Measurements from ENCODE around the gene ZNF764. TPM values are rescaled to one million over a fixed set of nuclear protein-coding genes. Genes with fewer than 3 reads are reported as not detected.

The ZNF764 gene
- total RNA-seq, 1 experiment from 2014 or later = 4.1 TPM

DNA sequence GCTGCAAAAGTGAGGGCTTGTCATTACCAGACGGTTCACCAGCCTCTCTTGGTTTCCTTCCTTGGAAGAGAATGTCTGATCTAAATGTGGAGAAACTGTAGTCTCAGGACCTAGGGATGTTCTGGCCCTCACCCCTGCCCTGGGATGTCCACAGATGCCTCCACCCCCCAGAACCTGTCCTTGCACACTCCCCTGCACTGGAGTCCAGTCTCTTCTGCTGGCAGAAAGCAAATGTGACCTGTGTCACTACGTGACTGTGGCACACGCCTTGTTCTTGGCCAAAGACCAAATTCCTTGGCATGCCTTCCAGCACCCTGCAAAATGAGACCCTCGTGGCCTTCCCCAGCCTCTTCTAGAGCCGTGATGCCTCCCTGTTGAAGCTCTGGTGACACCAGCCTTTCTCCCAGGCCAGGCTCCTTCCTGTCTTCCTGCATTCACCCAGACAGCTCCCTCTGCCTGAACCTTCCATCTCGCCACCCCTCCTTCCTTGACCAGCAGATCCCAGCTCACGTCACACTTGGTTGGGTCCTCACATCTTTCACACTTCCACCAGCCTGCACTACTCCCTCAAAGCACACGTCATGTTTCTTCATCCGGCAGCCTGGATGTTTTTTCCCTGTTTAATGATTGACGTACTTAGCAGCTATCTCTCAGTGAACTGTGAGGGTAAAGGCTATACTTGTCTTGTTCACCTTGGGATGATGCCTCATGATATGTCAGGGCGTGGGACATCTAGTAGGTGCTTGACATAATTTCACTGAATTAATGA is 36.1 kb downstream of the ZNF764 start:
- in situ Hi-C loops (cut with HindIII; ENCODE audit: low pct_unique_long_range_greater_than_20kb, low sequenced_read_pairs) = no loop called here
- DNase-seq (ENCODE audit: low read depth, low spot score) = no peak

DNA sequence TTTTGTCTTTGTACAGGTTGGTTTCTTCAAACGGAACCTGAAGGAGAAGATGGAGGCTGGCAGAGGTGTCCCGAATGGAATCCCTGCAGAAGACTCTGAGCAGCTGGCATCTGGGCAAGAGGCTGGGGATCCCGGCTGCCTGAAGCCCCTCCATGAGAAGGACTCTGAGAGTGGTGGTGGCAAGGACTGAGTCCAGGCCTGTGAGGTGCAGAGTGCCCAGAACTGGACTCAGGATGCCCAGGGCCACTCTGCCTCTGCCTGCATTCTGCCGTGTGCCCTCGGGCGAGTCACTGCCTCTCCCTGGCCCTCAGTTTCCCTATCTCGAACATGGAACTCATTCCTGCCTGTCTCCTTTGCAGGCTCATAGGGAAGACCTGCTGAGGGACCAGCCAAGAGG is 36.7 kb downstream of the ZNF764 start:
- in situ Hi-C loops (cut with HindIII; ENCODE audit: low pct_unique_long_range_greater_than_20kb, low sequenced_read_pairs) = no loop called here
- no peak for DNase-seq (ENCODE audit: low read depth, low spot score)

DNA sequence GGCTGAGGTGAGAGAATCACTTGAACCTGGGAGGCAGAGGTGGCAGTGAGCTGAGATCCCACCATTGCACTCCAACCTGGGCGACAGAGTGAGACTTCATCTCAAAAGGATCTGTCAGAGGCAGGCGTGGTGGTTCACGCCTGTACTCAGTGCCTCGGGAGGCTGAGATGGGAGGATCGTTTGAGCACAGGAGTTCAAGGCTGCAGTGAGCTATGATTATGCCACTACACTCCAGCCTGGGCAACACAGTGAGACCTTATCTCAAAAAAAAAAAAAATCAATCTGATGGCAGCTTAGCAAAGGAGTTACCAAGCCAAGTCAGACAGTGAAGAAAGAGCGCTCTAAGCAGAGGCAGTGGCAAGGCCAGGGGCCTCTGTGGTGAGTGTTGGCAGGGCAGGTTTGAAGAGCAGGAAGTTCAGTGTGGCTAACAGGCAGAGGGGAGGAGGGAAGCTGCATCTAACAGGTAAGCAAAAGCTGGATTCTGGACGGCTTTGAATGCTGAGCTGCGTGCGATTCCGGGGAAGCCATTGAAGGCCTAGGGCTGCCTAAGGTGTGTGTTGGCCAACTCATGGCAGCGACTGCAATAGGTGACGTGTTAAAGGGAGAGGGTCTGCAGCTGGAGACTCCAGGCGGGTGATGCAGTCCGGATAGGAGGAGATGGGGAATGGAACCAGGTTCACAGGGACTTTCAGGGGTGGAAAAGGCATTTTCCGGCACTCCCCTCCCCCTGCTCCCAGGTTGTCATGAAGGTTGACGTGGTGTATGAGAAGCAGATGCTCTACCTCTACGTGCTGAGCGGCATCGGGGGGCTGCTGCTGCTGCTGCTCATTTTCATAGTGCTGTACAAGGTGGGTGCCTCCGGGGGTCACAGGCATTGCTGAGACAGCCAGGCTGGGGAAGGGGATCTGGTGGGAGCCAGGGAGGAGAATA is 38.8 kb downstream of the ZNF764 start:
- in situ Hi-C loops (cut with HindIII; ENCODE audit: low pct_unique_long_range_greater_than_20kb, low sequenced_read_pairs) = no loop called here
- DNase-seq (ENCODE audit: low read depth, low spot score) = no peak

DNA sequence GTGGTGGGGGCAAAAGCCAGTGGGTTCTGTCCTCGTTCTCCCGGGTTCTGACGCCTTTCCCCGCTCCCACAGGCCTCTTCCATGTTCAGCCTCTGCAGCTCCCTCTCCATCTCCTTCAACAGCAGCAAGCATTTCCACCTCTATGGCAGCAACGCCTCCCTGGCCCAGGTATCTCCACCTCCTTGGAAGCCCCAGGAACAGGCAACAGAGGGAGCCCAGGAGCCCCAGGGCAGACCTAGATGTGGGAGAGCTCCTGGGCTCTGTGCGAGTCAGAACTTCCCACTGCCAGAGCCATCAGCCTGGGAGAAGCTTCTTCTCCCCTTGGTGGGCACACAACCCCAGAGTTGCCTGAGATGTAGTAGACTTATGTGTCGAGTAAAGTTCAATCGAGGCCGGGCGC is 39.6 kb downstream of the ZNF764 start:
- DNase-seq (ENCODE audit: low read depth, low spot score) = no peak
- in situ Hi-C loops (cut with HindIII; ENCODE audit: low pct_unique_long_range_greater_than_20kb, low sequenced_read_pairs) = no loop called here

DNA sequence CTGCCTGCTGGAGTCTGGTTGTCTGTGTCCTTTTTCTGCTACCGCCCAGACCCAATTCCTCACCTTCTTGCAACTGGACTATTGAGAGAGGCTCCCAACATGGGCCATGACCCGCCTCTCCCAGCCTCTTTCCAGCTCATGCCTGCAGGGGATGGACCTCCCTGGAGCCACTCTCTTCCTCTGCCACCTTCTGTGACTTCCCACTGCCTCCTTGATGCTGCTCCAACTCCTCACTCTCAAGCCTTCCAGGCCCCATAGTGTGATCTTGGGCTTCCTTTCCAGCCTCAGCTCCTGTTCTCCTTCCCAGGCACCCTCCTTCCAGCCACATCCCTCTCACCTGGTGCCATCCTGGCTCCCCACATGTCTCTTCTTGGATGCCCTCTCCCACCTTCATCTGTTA is 42.9 kb downstream of the ZNF764 start:
- no peak for DNase-seq (ENCODE audit: low read depth, low spot score)
- in situ Hi-C loops (cut with HindIII; ENCODE audit: low pct_unique_long_range_greater_than_20kb, low sequenced_read_pairs) = no loop called here

DNA sequence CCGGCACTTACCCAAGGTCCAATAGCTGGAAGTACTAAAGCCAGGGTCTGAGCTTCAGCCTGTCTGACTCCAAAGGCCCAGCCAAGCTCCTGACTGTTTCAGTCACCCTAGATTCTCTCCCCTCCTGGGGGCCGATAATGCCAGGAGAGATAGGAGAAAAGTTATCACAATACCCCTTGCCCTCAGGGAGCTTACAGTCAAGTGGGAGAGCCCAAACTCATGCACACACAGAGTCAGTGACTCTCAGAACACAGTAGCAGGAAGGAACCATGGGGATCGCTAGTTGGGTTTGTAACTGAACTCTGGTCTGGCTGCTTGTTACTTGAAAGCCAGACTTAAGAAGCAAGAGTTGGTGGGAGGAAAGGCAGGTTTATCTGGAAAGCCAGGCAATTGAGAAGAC is 46.7 kb downstream of the ZNF764 start:
- DNase-seq (ENCODE audit: low read depth, low spot score) = no peak
- in situ Hi-C loops (cut with HindIII; ENCODE audit: low pct_unique_long_range_greater_than_20kb, low sequenced_read_pairs) = no loop called here

DNA sequence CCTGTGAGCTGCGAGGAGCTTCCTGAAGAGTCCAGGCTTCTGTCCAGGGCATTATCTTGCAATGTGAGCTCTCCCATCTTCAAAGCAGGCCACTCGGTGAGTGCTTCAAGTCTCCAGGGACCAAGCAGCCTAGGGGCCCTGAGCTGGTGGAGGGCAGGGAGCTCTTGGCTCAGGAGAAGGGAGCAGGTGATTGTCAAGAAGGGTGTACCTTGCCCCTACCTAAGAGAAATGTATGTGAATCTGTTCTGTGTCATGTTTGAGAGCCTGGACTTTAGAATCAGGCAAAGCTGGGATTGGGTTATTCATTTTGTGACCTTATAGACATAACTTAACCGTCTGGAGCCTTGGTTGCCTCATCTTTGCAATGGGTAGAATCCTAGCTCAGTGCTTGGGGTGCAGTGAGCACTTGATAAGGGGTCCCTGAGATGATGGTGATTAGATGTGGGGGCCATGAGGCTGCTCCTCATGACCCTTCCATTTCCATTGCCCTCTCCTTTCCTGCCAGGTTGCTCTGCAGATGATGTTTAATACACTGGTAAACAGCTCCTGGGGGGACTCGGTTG is 47.7 kb downstream of the ZNF764 start:
- in situ Hi-C loops (cut with HindIII; ENCODE audit: low pct_unique_long_range_greater_than_20kb, low sequenced_read_pairs) = no loop called here

DNA sequence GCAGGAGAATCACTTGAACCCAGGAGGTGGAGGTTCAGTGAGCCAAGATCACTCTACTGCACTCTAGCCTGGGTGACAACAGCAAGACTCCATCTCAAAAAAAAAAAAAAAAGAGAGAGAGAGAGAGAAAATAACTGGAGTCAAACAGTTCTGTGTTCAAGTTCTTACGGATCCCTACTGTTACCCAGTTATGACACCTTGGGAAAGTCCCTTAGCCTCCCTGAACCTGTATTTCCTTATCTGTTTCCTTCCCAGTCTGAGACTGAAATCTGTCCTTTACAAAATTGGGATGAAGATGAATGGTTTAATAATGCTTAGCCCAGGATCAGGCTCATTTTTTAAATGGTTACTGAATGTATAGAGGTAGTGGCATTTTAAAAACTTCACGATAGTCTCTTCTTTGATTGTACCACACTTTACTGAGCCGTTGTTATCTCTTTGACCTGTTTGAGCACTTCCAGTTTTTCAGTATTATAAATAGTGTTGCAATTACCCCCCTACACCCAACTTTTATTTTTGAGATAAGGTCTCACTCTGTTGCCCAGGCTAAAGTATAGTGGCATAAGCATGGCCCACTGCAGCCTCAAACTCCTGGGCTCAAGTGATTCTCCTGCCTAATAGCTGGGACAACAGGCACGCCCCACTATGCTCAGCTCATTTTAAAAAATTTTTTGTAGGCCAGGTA is 49.0 kb downstream of the ZNF764 start:
- in situ Hi-C loops (cut with HindIII; ENCODE audit: low pct_unique_long_range_greater_than_20kb, low sequenced_read_pairs) = no loop called here
- DNase-seq (ENCODE audit: low read depth, low spot score) = no peak

More for the DNA sequence above, 47.7 kb downstream of the ZNF764 start:
- no peak for DNase-seq (ENCODE audit: low read depth, low spot score)

Small RNA genes within 50 kb of the gene (small RNA-seq; reads per million reads assigned to genes)
- gene AC093249.4 (0 reads per million in 2 experiments), gene MIR4518 (0 reads per million in 2 experiments)

Other genes with a start within 250 kb of the ZNF764 start
- 38.8 and 43.5 TPM in 2 replicates for gene CD2BP2, start 203.1 kb downstream of the ZNF764 start, total RNA-seq (2014; rRNA removed; shearing (Covaris generic))
- 12.6 and 14.6 TPM in 2 replicates for gene TBC1D10B, start 187.9 kb downstream of the ZNF764 start, total RNA-seq (2014; rRNA removed; shearing (Covaris generic))
- gene MYL11, start 183.6 kb downstream of the ZNF764 start, total RNA-seq (2014; rRNA removed; shearing (Covaris generic)) = not detected in 2 replicates
- not detected in 2 replicates for gene SEPTIN1, start 175.8 kb downstream of the ZNF764 start, total RNA-seq (2014; rRNA removed; shearing (Covaris generic))
- gene ZNF48, start 163.0 kb downstream of the ZNF764 start, total RNA-seq (2014; rRNA removed; shearing (Covaris generic)) = 0.64 and 0.95 TPM in 2 replicates
- 3.7 and 7.2 TPM in 2 replicates for gene ZNF771, start 150.8 kb downstream of the ZNF764 start, total RNA-seq (2014; rRNA removed; shearing (Covaris generic))
- gene DCTPP1, start 128.3 kb downstream of the ZNF764 start, total RNA-seq (2014; rRNA removed; shearing (Covaris generic)) = 11.9 and 21.7 TPM in 2 replicates
- gene SEPHS2, start 112.5 kb downstream of the ZNF764 start, total RNA-seq (2014; rRNA removed; shearing (Covaris generic)) = 5.4 and 7.9 TPM in 2 replicates
- not detected in 2 replicates for gene ITGAL, start 85.6 kb downstream of the ZNF764 start, total RNA-seq (2014; rRNA removed; shearing (Covaris generic))
- 40.4 and 43.1 TPM in 2 replicates for gene ZNF768, start 31.8 kb downstream of the ZNF764 start, total RNA-seq (2014; rRNA removed; shearing (Covaris generic))
- 4.1 and 4.6 TPM in 2 replicates for gene ZNF747, start 23.5 kb downstream of the ZNF764 start, total RNA-seq (2014; rRNA removed; shearing (Covaris generic))
- gene ZNF688, start 13.3 kb upstream of the ZNF764 start, total RNA-seq (2014; rRNA removed; shearing (Covaris generic)) = 16.3 and 23.4 TPM in 2 replicates
- 12.1 and 13.0 TPM in 2 replicates for gene ZNF785, start 27.3 kb upstream of the ZNF764 start, total RNA-seq (2014; rRNA removed; shearing (Covaris generic))
- gene ZNF689, start 52.0 kb upstream of the ZNF764 start, total RNA-seq (2014; rRNA removed; shearing (Covaris generic)) = 23.0 TPM in 2 replicates
- 3.0 and 5.0 TPM in 2 replicates for gene PRR14, start 92.6 kb upstream of the ZNF764 start, total RNA-seq (2014; rRNA removed; shearing (Covaris generic))
- 8.8 and 8.9 TPM in 2 replicates for gene FBRS, start 100.1 kb upstream of the ZNF764 start, total RNA-seq (2014; rRNA removed; shearing (Covaris generic))
- 5.8 and 9.4 TPM in 2 replicates for gene SRCAP, start 140.8 kb upstream of the ZNF764 start, total RNA-seq (2014; rRNA removed; shearing (Covaris generic))
- 14.3 and 16.4 TPM in 2 replicates for gene PHKG2, start 190.1 kb upstream of the ZNF764 start, total RNA-seq (2014; rRNA removed; shearing (Covaris generic))
- 0.05 and 1.8 TPM in 2 replicates for gene CFAP119, start 203.7 kb upstream of the ZNF764 start, total RNA-seq (2014; rRNA removed; shearing (Covaris generic))
- 108 and 120 TPM in 2 replicates for gene RNF40, start 203.9 kb upstream of the ZNF764 start, total RNA-seq (2014; rRNA removed; shearing (Covaris generic))
- gene ZNF629, start 228.8 kb upstream of the ZNF764 start, total RNA-seq (2014; rRNA removed; shearing (Covaris generic)) = 6.6 and 6.8 TPM in 2 replicates

Measured in SK-MEL-5 (cell line).